Thoracic aorta (tissue), 2 donors: ENCODE measurements around the gene ARL2. TPM values are rescaled to one million over a fixed set of nuclear protein-coding genes. Genes with fewer than 3 reads are reported as not detected.

Experiments used
- ATAC-seq: fragments of 150-250 bp; one replicate; pipeline ENCODE4 v1.8.0; 2017; ENCODE audit warnings: low read depth; ENCODE audit not compliant: insufficient number of reproducible peaks, low FRiP score
- DNase-seq: peaks from one replicate; pipeline ENCODE4 v3.0.0-alpha.2; 2020; ENCODE audit warnings: low spot score
- H3K27ac ChIP-seq, 2 donors: fragments of 200-600 bp; sonication (generic); 1 replicate in 1 of 2; 2 replicates in 1 of 2; pipeline ENCODE4 v1.5.1; 2016; ENCODE audit warnings: mild to moderate bottlenecking in 2 of 2, moderate library complexity in 2 of 2
- H3K27me3 ChIP-seq: fragments of 200-600 bp; sonication (generic); replicated peaks from 2 replicates; pipeline ENCODE4 v1.6.0; 2016; ENCODE audit warnings: mild to moderate bottlenecking; ENCODE audit not compliant: insufficient read depth
- H3K36me3 ChIP-seq: fragments of 200-600 bp; sonication (generic); one replicate; pipeline ENCODE4 v1.5.1; 2016
- H3K4me1 ChIP-seq, 2 donors: fragments of 200-600 bp; sonication (generic); 1 replicate in 1 of 2; 2 replicates in 1 of 2; pipeline versions ENCODE4 v1.5.1 to v1.6.0; 2016; ENCODE audit warnings: low read depth in 2 of 2, mild to moderate bottlenecking in 1 of 2; ENCODE audit not compliant: control insufficient read depth in 1 of 2
- H3K4me3 ChIP-seq: fragments of 200-600 bp; sonication (generic); 2 replicates; pipeline ENCODE4 v1.5.1; 2016; ENCODE audit warnings: mild to moderate bottlenecking
- H3K9me3 ChIP-seq: fragments of 200-600 bp; sonication (generic); 2 replicates; pipeline ENCODE4 v1.5.1; 2016
- total RNA-seq, 2 donors: library from RNA; depleted of rRNA; stranded (reverse); fragments of >200 nt; gene quantifications; one replicate each; pipeline versions ENCODE4 v1.1.0 to v1.2.3, GENCODE V29; 2016
- TF ChIP-seq, protein P1 (sequence below): fragments of 200-600 bp; sonication (generic); IDR thresholded peaks from one replicate; pipeline ENCODE4 v1.5.1; 2019; ENCODE audit warnings: antibody characterized with exemption

The ARL2 gene
- total RNA-seq, 2 donors from 2014 or later = 85.5 to 197 TPM

DNA sequence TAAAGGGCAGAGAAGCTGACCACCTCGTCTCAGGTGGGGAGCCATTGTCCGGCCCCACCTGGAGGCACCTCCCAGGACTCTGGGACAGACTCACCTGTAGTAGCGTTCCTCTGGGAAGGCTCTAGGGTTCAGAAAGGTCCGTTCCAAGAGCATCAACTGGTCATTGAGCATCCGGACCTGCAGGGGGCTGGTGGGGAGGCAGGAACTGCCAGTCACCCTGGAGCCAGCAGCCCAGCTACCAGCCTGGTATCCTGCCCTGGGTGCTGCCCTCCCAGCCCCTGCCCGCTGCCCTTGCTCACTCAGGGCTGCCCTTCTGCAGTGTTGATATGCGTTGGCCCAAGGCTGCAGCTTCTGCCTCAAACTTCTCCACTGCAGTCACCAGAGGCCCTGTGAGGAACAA lies 31.8 kb downstream of the ARL2 start:
- TF ChIP-seq, protein P1, sequence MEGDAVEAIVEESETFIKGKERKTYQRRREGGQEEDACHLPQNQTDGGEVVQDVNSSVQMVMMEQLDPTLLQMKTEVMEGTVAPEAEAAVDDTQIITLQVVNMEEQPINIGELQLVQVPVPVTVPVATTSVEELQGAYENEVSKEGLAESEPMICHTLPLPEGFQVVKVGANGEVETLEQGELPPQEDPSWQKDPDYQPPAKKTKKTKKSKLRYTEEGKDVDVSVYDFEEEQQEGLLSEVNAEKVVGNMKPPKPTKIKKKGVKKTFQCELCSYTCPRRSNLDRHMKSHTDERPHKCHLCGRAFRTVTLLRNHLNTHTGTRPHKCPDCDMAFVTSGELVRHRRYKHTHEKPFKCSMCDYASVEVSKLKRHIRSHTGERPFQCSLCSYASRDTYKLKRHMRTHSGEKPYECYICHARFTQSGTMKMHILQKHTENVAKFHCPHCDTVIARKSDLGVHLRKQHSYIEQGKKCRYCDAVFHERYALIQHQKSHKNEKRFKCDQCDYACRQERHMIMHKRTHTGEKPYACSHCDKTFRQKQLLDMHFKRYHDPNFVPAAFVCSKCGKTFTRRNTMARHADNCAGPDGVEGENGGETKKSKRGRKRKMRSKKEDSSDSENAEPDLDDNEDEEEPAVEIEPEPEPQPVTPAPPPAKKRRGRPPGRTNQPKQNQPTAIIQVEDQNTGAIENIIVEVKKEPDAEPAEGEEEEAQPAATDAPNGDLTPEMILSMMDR = no peak
- H3K27ac ChIP-seq = no peak overlapping the region
- no peaks in the 10 kb centered on the region for H3K27me3 ChIP-seq
- H3K4me3 ChIP-seq = no peak overlapping the region
- ATAC-seq = no peak
- no peak for DNase-seq
- peaks cover 8 to 31% of the 10 kb centered on the region in 2 donors for H3K4me1 ChIP-seq
- no peaks in the 10 kb centered on the region for H3K9me3 ChIP-seq
- no peaks in the 10 kb centered on the region for H3K36me3 ChIP-seq

DNA sequence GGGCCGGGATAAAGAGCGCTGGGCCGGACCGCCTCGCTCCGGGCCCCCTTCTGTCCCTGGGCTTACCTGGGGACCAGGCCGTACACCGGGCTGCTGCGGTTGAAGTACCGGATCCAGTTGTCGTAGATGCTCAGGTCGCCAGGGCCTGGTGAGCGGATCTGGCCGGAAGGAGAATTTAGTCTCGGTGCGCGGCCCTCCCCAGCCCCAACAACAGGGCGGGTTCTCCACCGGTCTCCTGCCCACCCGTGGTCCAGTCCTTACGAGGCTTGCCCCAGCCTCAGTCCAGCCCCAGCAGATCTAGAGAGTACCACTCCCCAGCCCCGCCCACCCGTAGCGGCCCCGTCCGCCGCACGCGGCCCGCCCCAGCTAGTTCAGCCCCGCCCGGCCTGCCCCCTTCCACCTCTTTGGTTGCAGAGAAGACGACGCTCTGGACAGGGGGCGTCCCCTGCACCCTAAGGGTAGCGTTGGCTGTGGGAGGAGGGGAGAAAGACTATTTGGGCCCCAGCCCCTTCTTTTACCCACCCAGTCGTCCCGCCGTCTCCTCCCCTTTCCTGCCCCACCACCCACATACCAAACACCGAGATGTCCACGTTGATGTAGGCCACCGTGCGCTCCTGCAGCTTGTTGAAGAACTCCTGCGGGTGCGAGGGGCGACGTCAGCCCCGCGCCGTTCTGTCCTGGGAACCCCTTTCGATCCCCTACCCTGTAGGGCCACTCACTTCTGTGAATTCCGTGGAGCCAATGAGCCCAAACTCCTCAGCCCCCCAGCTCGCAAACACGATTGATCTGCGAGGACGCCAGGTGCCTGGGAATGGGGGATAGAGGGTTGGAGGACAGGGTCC lies 33.8 kb downstream of the ARL2 start:
- H3K27me3 ChIP-seq = no peaks in the 10 kb centered on the region
- H3K9me3 ChIP-seq = no peaks in the 10 kb centered on the region
- TF ChIP-seq, protein P1 = no peak
- ATAC-seq (no peak), DNase-seq (no peak)
- H3K36me3 ChIP-seq = no peaks in the 10 kb centered on the region
- H3K27ac ChIP-seq = peak overlapping the region; percentile 2 to 5
- H3K4me3 ChIP-seq = peak overlapping the region; percentile 72
- H3K4me1 ChIP-seq = peaks cover 2 to 17% of the 10 kb centered on the region in 2 donors

DNA sequence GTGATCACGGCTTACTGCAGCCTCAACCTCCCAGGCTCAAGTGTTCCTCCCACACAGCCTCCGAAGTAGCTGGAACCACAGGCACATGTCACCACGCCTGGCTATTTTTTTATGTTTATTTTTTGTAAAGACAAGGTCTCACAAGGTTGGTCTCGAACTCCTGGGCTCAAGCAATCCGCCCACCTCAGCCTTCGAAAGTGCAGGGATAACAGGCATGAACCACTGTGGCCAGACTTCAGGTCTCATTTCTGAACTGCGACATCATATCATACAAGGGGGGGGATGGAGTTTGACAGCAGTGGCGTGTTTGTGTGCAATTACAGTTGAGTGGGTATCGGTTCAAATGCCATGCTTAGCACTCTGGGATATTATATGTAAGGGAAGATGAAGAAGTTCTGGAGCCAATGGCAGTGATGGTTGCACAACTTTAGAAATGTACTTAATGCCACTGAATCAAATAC lies 37.5 kb downstream of the ARL2 start:
- ATAC-seq = no peak
- TF ChIP-seq, protein P1 = no peak

DNA sequence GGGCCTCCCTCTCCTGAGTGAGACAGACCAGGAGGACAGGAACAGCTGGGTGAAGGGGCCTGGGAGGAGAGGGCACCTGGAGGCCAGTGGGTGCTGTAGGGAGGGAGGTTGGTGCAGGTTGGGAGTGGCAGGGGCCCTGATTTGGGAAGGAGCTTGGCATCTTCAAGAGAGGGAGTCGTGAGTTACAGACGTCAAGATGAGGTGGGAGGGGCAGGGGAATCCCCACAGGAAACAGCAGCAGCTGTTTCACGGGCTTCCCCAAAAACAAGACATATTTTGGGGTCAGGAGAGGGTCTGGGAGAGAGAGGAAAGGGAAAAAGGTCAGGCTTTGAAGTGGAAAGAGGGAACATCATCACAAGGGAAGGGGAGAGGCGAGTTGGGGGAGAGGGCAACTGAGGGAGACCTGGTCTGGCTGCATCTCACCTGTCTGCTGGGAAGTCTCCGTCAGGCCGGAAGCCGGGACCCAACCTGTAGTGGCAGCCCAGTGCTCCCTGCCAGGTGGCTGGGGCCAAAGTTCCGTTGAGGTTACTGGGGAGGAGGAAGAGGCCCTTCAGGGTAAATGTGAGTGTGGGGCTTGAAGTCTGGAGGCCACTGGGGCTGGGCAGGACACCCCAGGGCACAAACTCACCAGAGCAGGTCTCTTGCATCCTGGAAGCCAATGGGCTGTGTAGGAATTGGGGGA lies 40.0 kb downstream of the ARL2 start:
- Histone ChIP-seq H3K4me1 (no peaks in the 10 kb centered on the region), H3K36me3 (no peaks in the 10 kb centered on the region), H3K27ac (no peak overlapping the region), H3K4me3 (no peak overlapping the region), H3K27me3 (no peaks in the 10 kb centered on the region), H3K9me3 (no peaks in the 10 kb centered on the region)
- DNase-seq (no peak), ATAC-seq (no peak)
- TF ChIP-seq, protein P1 = no peak

More for the DNA sequence above, 37.5 kb downstream of the ARL2 start:
- Histone ChIP-seq H3K4me1 (peaks cover 2 to 16% of the 10 kb centered on the region in 2 donors), H3K9me3 (no peaks in the 10 kb centered on the region), H3K36me3 (no peaks in the 10 kb centered on the region), H3K4me3 (no peak overlapping the region), H3K27me3 (no peaks in the 10 kb centered on the region), H3K27ac (no peak overlapping the region)
- no peak for DNase-seq

DNA sequence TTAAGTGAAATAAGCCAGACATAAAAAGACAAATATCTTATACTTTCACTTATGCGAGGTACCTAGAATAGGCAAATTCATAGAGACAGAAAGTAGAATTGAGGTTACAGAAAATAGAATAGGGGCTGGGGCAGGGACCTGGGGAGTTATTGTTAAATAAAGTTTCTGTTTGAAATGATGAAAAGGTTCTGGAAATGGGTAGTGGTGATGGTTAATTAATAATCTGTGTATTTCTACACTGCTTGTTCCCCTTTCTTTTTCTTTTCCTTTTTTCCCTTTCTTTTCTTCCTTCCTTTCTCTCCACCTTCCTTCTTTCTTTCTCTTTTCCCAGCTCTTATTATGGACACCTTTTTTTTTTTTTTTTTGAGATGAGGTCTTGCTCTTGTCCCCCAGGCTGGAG lies 41.6 kb downstream of the ARL2 start:
- DNase-seq = no peak
- Histone ChIP-seq H3K4me1 (no peaks in the 10 kb centered on the region), H3K36me3 (no peaks in the 10 kb centered on the region), H3K4me3 (no peak overlapping the region), H3K27ac (no peak overlapping the region), H3K27me3 (no peaks in the 10 kb centered on the region), H3K9me3 (no peaks in the 10 kb centered on the region)
- no peak for ATAC-seq
- TF ChIP-seq, protein P1 = no peak
